Renal cortex interstitium (tissue), 11 donors: ENCODE measurements around the gene ZBTB20. TPM values are rescaled to one million over a fixed set of nuclear protein-coding genes. Genes with fewer than 3 reads are reported as not detected.

ENCODE experiments used
- DNase-seq, 11 donors: peaks; one replicate each; pipeline ENCODE4 v3.0.0-alpha.2; 2013; ENCODE audit warnings: low read depth in 9 of 11, low spot score in 4 of 11; ENCODE audit errors: extremely low read depth in 1 of 11
- polyA plus RNA-seq, 3 donors: library from polyadenylated mRNA; unstranded; fragments of 120-200 nt; gene quantifications; one replicate each; pipeline ENCODE4 v1.2.1, GENCODE V29; 2013; ENCODE audit not compliant: insufficient read length in 3 of 3

The ZBTB20 gene
- polyA plus RNA-seq, 3 donors = 5.5 to 6.9 (median 6.6) TPM

DNA sequence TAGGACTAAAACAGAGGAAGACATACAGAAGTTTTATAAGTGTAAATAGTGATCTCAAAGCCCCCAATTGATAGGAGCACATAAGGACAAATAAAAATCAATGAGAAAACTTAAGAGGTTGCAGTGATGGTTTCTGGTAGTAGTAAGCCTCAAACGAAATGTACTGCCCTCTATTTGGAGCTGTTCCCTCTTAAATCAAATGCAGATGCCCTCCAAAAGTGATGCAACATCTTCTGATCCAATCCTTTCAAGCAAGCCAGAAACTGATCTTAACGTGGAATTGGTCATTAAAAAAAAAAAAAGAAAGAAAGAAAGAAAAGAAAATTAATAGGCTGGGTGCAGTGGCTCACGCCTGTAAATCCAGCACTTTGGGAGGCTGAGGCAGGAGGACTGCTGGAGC is 259.3 kb downstream of the ZBTB20 start:
- no peak for DNase-seq

DNA sequence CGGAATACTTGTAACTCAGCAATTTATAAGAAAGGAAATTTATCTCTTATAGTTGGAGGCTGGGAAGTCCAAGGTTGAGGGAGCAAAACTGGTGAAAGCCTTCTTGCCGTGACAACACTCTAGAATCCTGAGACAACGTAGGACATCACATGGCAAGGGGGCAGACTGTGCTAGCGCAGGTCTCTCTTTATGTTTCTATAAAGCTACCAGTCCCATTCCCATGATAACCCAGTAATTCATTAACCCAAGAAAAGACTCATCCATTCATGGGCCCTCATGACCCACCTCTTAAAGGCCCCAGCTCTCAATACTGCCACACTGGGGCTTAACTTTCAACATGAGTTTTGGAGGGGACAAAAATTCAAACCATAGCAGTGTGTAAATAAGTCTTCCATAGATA is 260.2 kb downstream of the ZBTB20 start:
- no peak for DNase-seq

GRCh38 chr3:114884213-114884923 is 262.7 kb downstream of the ZBTB20 start:
- DNase-seq = no peak

DNA sequence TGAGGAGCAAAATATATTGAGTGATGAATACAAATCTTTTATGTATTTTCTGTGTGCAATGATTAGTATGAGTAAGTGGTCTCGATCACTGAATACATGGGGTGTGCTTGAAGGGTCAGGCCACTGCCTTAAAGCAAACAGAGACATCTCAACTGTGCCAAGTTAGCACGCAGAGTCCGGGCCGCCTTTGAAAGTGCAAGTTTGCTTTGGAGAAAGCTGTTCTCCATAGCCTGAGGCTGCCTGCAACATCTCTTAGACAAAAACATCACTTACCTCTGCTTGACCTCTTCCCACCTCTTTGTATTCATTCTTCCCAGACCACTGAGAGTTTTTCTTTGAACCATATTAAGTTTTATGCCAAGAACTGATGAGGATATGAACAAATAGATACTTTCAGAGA is 267.0 kb downstream of the ZBTB20 start:
- no peak for DNase-seq

- no peak for DNase-seq
These were observed 267.7 kb downstream of the ZBTB20 start for GRCh38 chr3:114879059-114880031.

DNA sequence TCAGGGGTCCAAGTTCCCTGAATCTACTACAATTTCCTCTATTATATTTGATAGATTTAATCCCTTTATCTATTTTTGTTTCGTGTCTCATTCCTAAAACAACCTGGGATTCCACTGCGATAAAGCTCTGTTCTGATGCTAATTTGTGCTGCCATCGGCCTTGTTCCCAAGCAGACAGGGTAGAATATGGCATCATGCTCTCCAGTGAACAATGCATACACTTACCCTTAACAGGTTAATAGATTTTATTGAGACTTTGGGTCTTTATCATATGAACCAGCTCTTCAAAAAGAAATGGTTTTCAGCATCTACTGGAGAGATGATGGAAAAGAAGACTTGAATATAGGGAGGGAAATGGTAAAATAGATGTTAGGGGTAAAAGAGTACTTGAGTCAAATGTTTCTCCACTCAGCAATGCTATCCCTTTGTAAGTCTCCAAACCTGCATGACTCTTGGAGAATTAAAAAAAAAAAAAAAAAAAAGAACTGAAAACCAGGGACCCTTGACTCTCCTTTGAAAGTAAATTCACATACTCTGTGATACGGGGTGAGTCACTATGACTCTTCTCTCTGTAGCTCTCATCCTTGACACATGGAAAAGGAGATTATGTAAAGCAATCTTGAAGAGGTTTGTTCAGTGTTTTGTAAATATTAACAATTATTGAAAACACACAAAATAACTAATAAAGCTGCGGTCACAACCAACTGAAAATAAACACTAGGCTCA is 268.8 kb downstream of the ZBTB20 start:
- no peak for DNase-seq

DNA sequence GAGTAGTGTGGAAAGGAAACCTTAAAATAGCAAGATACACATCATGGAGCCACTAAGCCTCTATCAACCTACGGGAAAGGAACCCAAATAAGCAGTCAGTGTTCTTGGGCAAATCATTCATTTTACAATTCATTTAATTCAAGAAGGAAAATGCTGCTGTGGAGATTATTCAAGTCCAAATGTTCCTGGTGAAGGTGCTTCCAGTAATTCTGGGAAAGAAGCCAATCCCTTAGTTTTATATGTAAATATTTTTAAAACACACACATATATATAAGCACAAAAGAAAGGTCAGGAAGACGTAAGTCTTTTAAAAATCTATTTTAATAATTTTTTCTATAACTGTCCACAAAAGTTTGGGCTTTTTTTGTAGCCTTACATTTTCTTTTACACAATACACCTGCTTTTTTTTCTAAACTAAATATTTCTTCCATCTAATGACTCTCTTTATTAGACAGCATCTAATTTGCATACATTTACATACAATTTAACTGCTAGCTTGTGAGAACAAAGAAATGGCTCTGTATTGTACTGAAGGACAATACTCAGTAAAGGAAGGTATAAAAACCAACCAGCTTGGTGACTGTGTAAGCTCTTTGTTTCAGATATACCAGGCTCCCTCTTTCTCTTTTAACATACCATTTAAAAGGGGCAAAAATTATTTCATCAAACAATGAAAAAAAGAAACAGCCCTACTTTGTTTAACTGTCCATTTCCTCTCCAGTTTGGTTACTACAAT is 269.5 kb downstream of the ZBTB20 start:
- no peak for DNase-seq

DNA sequence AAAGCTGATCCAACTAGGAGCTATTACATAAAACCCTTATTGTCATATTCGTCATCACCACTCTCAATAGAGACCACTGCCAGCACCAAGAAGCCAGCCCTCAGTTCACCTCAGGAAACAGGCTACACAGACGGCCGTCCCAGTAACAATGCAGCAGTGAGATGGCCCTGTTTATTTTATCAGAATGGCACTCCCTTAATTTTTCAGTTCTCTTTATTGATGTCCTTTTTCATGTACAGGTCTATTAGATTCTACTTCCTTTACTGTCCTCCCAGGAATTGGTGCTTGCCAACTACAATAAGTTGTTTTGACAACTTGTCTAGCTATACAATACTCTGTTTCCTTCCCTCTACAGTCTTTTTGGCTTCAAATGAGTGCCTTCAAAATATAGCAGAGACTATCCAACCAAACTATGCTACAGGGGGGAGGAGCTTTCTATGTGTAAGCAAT is 272.5 kb downstream of the ZBTB20 start:
- no peak for DNase-seq

- DNase-seq = no peak
These were observed 273.5 kb downstream of the ZBTB20 start for GRCh38 chr3:114873591-114873990.

DNA sequence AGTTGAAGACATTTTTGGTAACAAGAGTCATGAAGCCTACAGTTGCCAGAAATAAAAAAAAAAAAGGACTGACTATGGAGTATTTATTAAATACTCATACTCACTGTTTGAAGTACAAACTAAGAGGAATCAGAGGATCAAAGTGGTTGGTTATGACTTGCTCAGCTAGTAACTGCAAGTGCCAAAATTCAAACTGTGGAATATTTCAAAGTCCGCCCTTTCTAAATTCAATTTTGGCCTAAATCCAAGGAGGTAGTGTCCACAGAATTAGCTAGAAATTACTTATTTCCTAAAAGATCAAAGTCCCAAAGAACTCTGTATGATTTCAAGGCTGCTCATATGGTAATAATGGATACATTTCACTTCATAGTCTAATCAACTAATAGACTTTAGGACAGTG is 274.5 kb downstream of the ZBTB20 start:
- DNase-seq = no peak

DNA sequence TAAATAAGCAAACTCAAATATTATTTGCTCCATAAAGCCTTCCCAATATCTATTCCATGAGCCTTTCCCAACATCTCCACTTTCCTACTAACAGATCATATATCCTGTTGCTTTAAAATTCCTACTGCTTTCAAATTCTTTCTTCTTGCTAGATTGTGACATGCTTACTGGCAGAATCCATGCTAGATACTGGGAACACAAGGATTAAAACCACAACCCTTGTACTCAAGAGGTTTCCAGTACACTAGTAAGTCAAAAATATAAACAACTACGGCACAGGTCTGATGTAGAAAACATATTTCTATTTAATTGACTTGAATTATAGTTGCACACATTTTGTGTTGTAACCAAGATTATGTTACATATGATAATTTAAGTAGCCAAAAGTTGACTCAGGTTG is 275.0 kb downstream of the ZBTB20 start:
- no peak for DNase-seq

GRCh38 chr3:114867835-114868503 is 279.1 kb downstream of the ZBTB20 start:
- no peak for DNase-seq

DNA sequence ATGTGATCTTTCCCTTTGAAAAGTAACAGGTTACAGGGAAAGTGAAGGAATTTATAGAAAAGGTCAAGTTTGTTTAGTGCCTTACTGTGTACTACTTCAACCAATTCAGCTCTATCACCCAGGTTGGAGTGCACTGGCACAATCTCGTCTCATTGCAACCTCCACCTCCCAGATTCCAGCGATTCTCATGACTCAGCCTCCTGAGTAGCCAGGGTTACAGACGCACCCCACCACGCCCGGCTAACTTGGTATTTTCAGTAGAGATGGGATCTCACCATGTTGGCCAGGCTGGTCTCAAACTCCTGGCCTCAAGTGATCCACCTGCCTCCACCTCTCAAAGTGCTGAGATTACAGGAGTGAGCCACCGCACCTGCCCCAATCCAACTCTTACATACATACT is 279.7 kb downstream of the ZBTB20 start:
- DNase-seq = no peak

DNA sequence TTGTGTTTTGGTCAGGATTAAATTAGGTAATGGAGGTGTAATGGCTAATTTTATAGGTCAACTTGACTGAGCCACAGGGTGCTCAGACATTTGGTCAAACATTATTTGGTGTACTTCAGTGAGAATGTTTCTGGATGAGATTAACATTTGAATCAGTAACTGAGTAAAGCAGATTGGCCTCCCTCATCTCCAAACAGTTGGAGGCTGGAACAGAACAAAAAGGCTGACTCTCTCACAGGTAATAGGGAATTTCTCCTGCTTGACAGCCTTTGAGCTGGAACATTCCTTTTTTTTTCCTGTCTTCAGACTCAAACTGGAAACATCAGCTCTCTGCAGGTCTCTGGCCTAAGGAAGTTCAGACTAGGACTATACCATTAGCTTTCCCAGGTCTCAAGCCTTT is 280.7 kb downstream of the ZBTB20 start:
- DNase-seq = no peak

DNA sequence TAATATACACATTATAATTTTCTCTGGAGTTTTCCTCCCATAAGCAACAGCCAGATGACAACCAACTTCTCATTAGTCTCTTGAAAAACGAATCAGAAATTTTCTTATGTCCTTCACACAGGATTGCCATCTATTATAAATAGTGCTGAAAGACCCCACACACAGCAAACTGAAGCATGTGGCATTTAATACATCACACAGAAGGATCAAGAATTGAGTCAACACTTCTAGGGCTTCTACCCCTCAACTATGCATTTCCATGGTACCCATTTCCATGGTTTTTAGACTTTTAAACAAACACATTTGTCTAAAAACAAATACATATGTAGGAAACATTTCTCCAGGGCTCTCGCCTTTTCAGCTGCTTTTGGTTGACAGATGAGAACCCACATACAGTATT is 282.1 kb downstream of the ZBTB20 start:
- DNase-seq = no peak

DNA sequence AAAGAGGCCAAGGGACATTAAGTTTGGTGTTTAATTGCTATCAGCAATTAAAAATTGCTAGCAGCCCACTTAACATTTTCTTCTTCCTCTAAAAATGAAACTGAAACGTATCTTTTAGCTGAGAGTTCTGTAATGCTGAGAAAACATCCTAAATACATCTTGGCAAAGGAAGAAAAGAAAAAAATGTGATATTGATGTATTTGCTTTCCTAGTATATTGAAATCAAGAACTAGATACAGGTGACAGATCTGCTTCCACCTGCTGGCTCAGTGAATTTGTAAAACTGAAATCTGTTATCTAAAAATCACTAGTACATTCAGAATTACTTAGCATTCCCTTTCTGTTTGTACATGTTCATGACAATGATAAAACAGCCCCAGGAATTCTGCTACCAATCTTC is 283.2 kb downstream of the ZBTB20 start:
- DNase-seq = no peak

DNA sequence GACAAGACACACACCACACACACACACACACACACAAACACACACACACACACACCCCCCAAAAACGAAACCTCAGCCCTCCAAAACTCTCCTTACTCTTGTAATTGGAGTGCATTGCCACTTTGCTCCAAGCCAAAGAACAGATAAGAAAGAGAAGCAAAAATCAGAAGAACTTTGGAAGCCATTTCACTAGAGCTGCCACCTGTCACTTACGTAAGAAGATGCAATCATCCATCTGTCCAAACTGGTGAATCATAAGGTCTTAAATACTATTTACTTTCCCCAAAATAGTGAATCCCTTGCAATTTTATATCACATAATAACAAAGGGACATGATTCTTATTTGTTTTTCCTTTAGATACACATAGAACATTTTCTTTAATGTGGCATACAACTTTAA is 285.4 kb downstream of the ZBTB20 start:
- DNase-seq = no peak

DNA sequence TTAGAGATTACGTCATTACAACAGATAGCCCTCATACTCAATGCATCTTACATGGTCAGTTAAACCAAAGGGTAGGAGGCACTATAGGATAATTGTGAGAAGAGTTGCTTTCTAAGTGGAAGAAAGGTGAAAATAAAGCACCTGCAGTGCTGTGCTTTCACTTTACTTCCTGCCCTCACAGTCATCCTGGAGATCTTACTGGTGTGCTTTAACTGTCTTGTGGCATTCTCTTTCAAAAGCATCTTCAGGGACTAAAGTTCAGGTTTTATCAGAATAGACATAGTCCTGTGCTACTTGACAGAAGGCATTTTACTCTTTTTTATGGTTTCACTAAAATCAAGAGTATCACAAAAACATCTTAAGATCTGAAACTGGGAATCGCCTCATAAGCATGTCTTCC is 286.6 kb downstream of the ZBTB20 start:
- DNase-seq = no peak

DNA sequence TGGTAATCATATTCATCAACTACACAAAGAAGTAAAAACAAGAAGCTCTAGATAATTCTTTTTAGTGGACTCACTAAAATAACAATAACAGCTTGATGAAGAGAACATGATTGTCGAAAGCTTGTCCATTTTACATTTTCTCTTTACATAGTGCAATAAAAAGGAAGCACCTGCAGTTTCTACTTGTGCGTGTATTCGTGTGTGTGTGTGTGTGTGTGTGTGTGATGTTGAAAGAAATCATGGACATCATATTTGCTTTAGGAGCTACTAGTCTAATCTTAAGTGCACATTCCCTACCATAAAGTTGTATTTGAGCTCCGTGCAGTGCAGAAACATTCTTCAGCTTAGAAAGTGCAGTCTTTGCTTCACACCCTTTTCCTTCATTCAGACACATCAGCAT is 288.8 kb downstream of the ZBTB20 start:
- no peak for DNase-seq
